HG02798 (cell line): ENCODE measurements around the gene ANKRD27.

ENCODE experiments used
- ATAC-seq: cut with Tn5 transposase; IDR thresholded peaks from one replicate; pipeline ENCODE4 v1.9.1; 2021; ENCODE audit warnings: mild to moderate bottlenecking; ENCODE audit not compliant: unreplicated experiment, poor library complexity

ANKRD27 gene

GRCh38 chr19:32567486-32567885, 107.5 kb downstream of the ANKRD27 start:
- ATAC-seq: no peak

- no peak for ATAC-seq
These were observed 108.6 kb downstream of the ANKRD27 start for GRCh38 chr19:32566246-32566830.

GRCh38 chr19:32563761-32564160, 111.2 kb downstream of the ANKRD27 start:
- ATAC-seq: no peak

GRCh38 chr19:32558607-32559228, 116.3 kb downstream of the ANKRD27 start:
- no peak for ATAC-seq

GRCh38 chr19:32555786-32556185, 119.2 kb downstream of the ANKRD27 start:
- ATAC-seq: no peak

GRCh38 chr19:32550666-32551065, 124.3 kb downstream of the ANKRD27 start:
- ATAC-seq: no peak
